Panc1 (cell line): ENCODE results near the gene FKBP14.

Experiments
- CTCF ChIP-seq: fragments of 450-650 bp; IDR thresholded peaks from 2 replicates; pipeline ENCODE4 v1.5.1; 2017; ENCODE audit warnings: mild to moderate bottlenecking
- POLR2AphosphoS5 ChIP-seq: IDR thresholded peaks from 2 replicates; pipeline ENCODE4 v1.6.1; 2012; ENCODE audit warnings: mild to moderate bottlenecking, low read depth, low read length, moderate library complexity
- SIN3A ChIP-seq: IDR thresholded peaks from 2 replicates; pipeline ENCODE4 v1.6.1; 2012; ENCODE audit warnings: low read depth, mild to moderate bottlenecking, low read length, moderate library complexity, borderline replicate concordance; ENCODE audit not compliant: insufficient read depth

- TF ChIP-seq CTCF: no peak
- no peak; the same call in none of the 2 replicates for TF ChIP-seq POLR2AphosphoS5
- TF ChIP-seq SIN3A: no peak; the same call in 1 of the 2 replicates
Measured at GRCh38 chr7:30026229-30027064, at the start of gene FKBP14.
